ENCODE data around the gene SCNN1G. TPM values are rescaled to one million over a fixed set of nuclear protein-coding genes. Genes with fewer than 3 reads are reported as not detected.

Gene SCNN1G
- total and polyA plus RNA-seq, 2 donors (not counting 3 experiments of a cell fraction or from before 2014, with no cell fraction given) = not detected

- no peaks in the 10 kb centered on the region for H4K20me1 ChIP-seq (replicated peaks; ENCODE audit: control insufficient read depth, extremely low read depth, insufficient read depth, low read length)
- no peaks in the 10 kb centered on the region for H3K9me1 ChIP-seq (replicated peaks; ENCODE audit: control insufficient read depth, extremely low read depth, insufficient read depth, low read length)
- dilution Hi-C loops (cut with MboI; ENCODE audit: extremely low pct_ligation_motif_present, low sequenced_read_pairs) = no loop called here
- peaks cover 15 to 17% of the 10 kb centered on the region in 2 experiments for H3K27me3 ChIP-seq (ENCODE audit: control insufficient read depth in 2 of 2, insufficient read depth in 2 of 2, low read length in 2 of 2)
- no peaks in the 10 kb centered on the region for H3K36me3 ChIP-seq (ENCODE audit: control insufficient read depth in 2 of 2, extremely low read depth in 1 of 2, insufficient read depth in 2 of 2, low read length in 2 of 2)
- no peak for DNase-seq (ENCODE audit: low read depth, low spot score)
- no peak overlapping the region for H3K4me2 ChIP-seq (ENCODE audit: insufficient read depth, low read length)
- no peak overlapping the region for H3K27ac ChIP-seq (ENCODE audit: insufficient read depth, low read depth, low read length)
- ChIA-PET POLR2A (no interaction called here), CTCF (no interaction called here)
- H3K79me2 ChIP-seq (ENCODE audit: control insufficient read depth, insufficient read depth, low read length) = no peaks in the 10 kb centered on the region
- no peak for FAIRE-seq
- no peak for TF ChIP-seq MAX (IDR thresholded peaks at IDR 0.05; ENCODE audit: insufficient read depth, insufficient read length)
- TF ChIP-seq POLR2A (IDR thresholded peaks at IDR 0.05; ENCODE audit: low read depth, low read length) = no peak
- TF ChIP-seq POLR2AphosphoS5 (IDR thresholded peaks at IDR 0.05; ENCODE audit: insufficient read depth, low read depth, low read length) = no peak
- no peaks in the 10 kb centered on the region for H3K4me1 ChIP-seq (ENCODE audit: control insufficient read depth, extremely low read depth, insufficient read depth, low read length)
- intact Hi-C loops (cut with micrococcal nuclease) = no loop called here
- H3K9ac ChIP-seq (replicated peaks; ENCODE audit: extremely low read depth, insufficient read depth, low read length) = no peak overlapping the region
- H3K9me3 ChIP-seq (replicated peaks; ENCODE audit: control insufficient read depth, insufficient read depth, low read length) = no peaks in the 10 kb centered on the region
- no peak overlapping the region for H2AFZ ChIP-seq (ENCODE audit: low read depth, low read length)
- H3K4me3 ChIP-seq (replicated peaks in 1 of 3; ENCODE audit: insufficient read depth in 1 of 3, low read depth in 1 of 3, low read length in 3 of 3) = no peak overlapping the region
- BruUV-seq (replicated peaks) = no TSS peak
These were observed 6.4 kb downstream of the SCNN1G start for GRCh38 chr16:23188911-23189310.

DNA sequence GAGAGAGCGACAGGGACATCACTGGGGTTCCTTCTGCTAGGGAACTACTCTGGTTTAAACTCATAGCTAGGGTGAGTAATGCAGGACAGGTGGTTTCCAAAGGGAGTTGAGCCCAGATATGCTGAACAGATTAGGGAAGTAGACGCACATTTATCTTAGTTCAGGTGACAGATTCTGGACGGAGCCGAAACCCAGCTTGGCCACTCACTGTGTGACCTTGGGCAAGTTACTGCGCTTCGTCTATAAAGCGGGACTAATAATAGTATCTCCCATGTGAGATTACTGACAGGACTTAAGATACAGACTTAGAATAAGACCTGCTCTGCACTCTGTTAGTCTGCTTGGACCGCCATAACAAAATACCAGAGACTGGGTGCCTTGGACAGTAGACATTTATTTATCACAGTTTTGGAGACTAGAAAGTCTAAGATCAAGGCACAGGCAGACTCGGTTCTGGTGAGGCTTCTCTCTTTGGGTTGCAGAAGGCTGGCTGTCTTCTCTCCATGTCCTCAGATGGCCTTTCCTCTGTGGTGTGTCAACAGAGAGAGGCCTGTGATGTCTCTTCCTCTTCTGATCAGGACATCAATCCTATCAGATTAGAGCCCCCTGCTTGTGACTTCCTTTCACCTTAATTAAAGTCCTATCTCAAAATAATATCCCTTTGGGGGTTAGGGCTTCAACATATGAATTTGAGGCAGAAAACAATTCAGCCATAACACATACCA lies 12.1 kb downstream of the SCNN1G start:
- no peak overlapping the region for H2AFZ ChIP-seq (ENCODE audit: low read depth, low read length)
- no peak overlapping the region for H3K27ac ChIP-seq (ENCODE audit: insufficient read depth, low read depth, low read length)
- no peaks in the 10 kb centered on the region for H3K9me3 ChIP-seq (replicated peaks; ENCODE audit: control insufficient read depth, insufficient read depth, low read length)
- BruUV-seq (replicated peaks) = no TSS peak
- DNase-seq (ENCODE audit: low read depth, low spot score) (no peak), FAIRE-seq (no peak)
- ChIA-PET POLR2A (no interaction called here), CTCF (no interaction called here)
- no peak overlapping the region for H3K9ac ChIP-seq (replicated peaks; ENCODE audit: extremely low read depth, insufficient read depth, low read length)
- dilution Hi-C loops (cut with MboI; ENCODE audit: extremely low pct_ligation_motif_present, low sequenced_read_pairs) (no loop called here), intact Hi-C loops (cut with micrococcal nuclease) (no loop called here)
- H3K4me2 ChIP-seq (ENCODE audit: insufficient read depth, low read length) = no peak overlapping the region
- no peaks in the 10 kb centered on the region for H4K20me1 ChIP-seq (replicated peaks; ENCODE audit: control insufficient read depth, extremely low read depth, insufficient read depth, low read length)
- H3K27me3 ChIP-seq (ENCODE audit: control insufficient read depth in 2 of 2, insufficient read depth in 2 of 2, low read length in 2 of 2) = peaks cover 0 to 5% of the 10 kb centered on the region in 2 experiments
- TF ChIP-seq MAX (IDR thresholded peaks at IDR 0.05; ENCODE audit: insufficient read depth, insufficient read length) = no peak
- TF ChIP-seq EZH2 (IDR thresholded peaks at IDR 0.05; ENCODE audit: borderline replicate concordance, low read depth, low read length, severe bottlenecking) = no peak
- TF ChIP-seq POLR2AphosphoS5 (IDR thresholded peaks at IDR 0.05; ENCODE audit: insufficient read depth, low read depth, low read length) = no peak
- TF ChIP-seq CTCF (IDR thresholded peaks at IDR 0.05; ENCODE audit: extremely low read depth in 1 of 2, insufficient read depth in 1 of 2, low read depth in 1 of 2, low read length in 2 of 2) = no peak
- TF ChIP-seq FOS (IDR thresholded peaks at IDR 0.05; ENCODE audit: borderline replicate concordance, insufficient read depth, low read length) = no peak
- no peak for TF ChIP-seq JUN (IDR thresholded peaks at IDR 0.05; ENCODE audit: borderline replicate concordance, insufficient read depth, insufficient read length, low read depth)
- no peak for TF ChIP-seq MYC (IDR thresholded peaks at IDR 0.05; ENCODE audit: low read depth, low read length)
- no peak for TF ChIP-seq GATA2 (IDR thresholded peaks at IDR 0.05; ENCODE audit: insufficient read depth, insufficient read length, low read depth, low read length)
- no peak for TF ChIP-seq POLR2A (IDR thresholded peaks at IDR 0.05; ENCODE audit: low read depth, low read length)
- H3K4me3 ChIP-seq (replicated peaks in 1 of 3; ENCODE audit: insufficient read depth in 1 of 3, low read depth in 1 of 3, low read length in 3 of 3) = no peak overlapping the region
- no peaks in the 10 kb centered on the region for H3K9me1 ChIP-seq (replicated peaks; ENCODE audit: control insufficient read depth, extremely low read depth, insufficient read depth, low read length)
- no peaks in the 10 kb centered on the region for H3K79me2 ChIP-seq (ENCODE audit: control insufficient read depth, insufficient read depth, low read length)
- no peaks in the 10 kb centered on the region for H3K36me3 ChIP-seq (ENCODE audit: control insufficient read depth in 2 of 2, extremely low read depth in 1 of 2, insufficient read depth in 2 of 2, low read length in 2 of 2)
- no peaks in the 10 kb centered on the region for H3K4me1 ChIP-seq (ENCODE audit: control insufficient read depth, extremely low read depth, insufficient read depth, low read length)
